ENCODE data around the gene KRT84.

Gene KRT84

DNA sequence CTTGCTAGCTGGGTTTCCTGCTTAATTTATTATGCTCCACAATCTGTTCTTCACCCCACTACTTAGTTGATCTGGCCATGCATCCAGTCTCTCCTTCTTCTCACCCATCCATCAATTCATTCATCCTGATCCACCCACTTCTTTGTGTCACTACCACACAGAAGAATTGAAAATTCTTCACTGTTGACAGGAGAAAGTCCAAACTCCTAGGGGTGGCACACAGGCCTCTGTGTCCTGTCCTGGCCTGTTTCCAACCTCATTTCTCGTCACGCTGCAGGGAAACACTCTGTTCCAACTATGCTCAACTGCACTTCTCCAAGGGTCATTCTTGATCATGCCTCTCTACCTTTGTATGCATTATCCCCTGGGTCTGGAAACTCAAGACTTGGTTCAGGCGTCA, 53.6 kb downstream of the KRT84 start:
- Histone ChIP-seq H3K4me3 (replicated peaks; ENCODE audit: low read depth, low read length) (no peak overlapping the region), H3K27me3 (replicated peaks; ENCODE audit: control insufficient read depth, insufficient read depth, low read length) (no peaks in the 10 kb centered on the region), H3K36me3 (ENCODE audit: control insufficient read depth, insufficient read depth, low read length) (no peaks in the 10 kb centered on the region)
- TF ChIP-seq, protein P1, sequence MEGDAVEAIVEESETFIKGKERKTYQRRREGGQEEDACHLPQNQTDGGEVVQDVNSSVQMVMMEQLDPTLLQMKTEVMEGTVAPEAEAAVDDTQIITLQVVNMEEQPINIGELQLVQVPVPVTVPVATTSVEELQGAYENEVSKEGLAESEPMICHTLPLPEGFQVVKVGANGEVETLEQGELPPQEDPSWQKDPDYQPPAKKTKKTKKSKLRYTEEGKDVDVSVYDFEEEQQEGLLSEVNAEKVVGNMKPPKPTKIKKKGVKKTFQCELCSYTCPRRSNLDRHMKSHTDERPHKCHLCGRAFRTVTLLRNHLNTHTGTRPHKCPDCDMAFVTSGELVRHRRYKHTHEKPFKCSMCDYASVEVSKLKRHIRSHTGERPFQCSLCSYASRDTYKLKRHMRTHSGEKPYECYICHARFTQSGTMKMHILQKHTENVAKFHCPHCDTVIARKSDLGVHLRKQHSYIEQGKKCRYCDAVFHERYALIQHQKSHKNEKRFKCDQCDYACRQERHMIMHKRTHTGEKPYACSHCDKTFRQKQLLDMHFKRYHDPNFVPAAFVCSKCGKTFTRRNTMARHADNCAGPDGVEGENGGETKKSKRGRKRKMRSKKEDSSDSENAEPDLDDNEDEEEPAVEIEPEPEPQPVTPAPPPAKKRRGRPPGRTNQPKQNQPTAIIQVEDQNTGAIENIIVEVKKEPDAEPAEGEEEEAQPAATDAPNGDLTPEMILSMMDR (IDR thresholded peaks at IDR 0.05; ENCODE audit: insufficient read depth, low read length, poor library complexity, severe bottlenecking) = no peak
- DNase-seq (ENCODE audit: extremely low read depth, insufficient read length) = no peak

DNA sequence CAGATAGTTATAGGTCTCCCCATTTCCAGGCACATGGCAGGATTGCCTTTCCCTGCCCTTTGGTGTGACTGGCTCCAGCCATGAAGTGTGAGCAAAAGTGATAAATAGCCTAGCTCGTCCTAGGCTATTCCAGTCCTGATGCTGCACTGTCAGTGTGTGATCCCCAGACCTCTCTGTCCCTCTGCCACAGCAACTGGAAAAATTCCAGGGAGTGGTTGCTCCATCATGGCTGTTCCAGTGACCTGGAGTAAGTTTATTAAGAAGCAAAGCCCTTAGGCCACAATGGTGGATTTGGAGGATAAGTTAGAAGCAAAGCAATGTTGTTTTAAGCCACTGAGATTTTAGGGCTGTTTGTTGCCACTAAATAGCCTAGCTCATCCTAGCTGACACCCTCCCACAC, 54.4 kb downstream of the KRT84 start:
- Histone ChIP-seq H3K4me3 (replicated peaks; ENCODE audit: low read depth, low read length) (no peak overlapping the region), H3K27me3 (replicated peaks; ENCODE audit: control insufficient read depth, insufficient read depth, low read length) (no peaks in the 10 kb centered on the region), H3K36me3 (ENCODE audit: control insufficient read depth, insufficient read depth, low read length) (no peaks in the 10 kb centered on the region)
- TF ChIP-seq, protein P1 (IDR thresholded peaks at IDR 0.05; ENCODE audit: insufficient read depth, low read length, poor library complexity, severe bottlenecking) = no peak
- DNase-seq (ENCODE audit: extremely low read depth, insufficient read length) = no peak

DNA sequence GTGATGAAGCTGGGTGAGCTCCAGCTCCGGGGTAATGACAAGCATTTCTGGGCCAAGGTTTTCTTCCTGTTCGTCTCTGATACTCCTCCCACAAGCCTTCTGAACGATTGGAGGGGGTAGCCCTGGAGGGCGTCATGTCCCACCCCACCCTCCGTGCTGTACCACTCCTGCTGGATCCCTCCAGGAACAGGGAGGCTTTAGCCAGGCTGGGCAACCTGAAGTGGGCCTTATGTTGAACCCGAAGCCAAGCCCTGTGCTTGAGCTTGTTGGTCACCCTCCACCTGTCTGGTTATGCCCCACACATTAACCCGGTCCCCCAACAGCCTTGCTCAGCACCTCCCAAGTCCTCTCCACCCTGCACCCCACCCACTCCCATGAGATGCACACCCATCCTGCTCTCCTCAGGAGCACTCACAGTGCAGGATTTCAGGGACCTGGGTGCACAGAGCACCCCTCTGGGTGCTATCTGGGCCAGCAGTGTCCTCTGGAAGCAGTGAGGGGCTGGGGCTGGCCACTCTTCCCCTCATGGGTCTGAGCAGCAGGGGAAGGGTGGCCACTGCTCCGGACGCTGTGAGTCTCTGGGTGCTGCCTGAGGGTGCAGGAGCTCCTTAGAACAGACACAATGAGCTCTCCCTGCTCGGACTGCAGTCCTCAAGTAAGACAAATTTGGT, 57.5 kb downstream of the KRT84 start:
- TF ChIP-seq, protein P1 (IDR thresholded peaks at IDR 0.05; ENCODE audit: insufficient read depth, low read length, poor library complexity, severe bottlenecking) = no peak
- no peaks in the 10 kb centered on the region for H3K36me3 ChIP-seq (ENCODE audit: control insufficient read depth, insufficient read depth, low read length)
- no peak for DNase-seq (ENCODE audit: extremely low read depth, insufficient read length)
- H3K27me3 ChIP-seq (replicated peaks; ENCODE audit: control insufficient read depth, insufficient read depth, low read length) = no peaks in the 10 kb centered on the region
- no peak overlapping the region for H3K4me3 ChIP-seq (replicated peaks; ENCODE audit: low read depth, low read length)

Data from GM06990 (cell line).